HG03060 (cell line): ENCODE results near the gene DDOST.
"Not testable (repeated sequence)": the region's sequence is repeated elsewhere in the genome, so short reads cannot be mapped to it uniquely, and the experiment has no call there.

ENCODE experiments used
- ATAC-seq: cut with Tn5 transposase; IDR thresholded peaks from one replicate; pipeline ENCODE4 v1.9.1; 2021; ENCODE audit warnings: low read depth, moderate number of reproducible peaks; ENCODE audit not compliant: unreplicated experiment

The DDOST gene

GRCh38 chr1:20693623-20694022 is 32.5 kb upstream of the DDOST start:
- ATAC-seq, result no peak

- ATAC-seq, result no peak
Observed at GRCh38 chr1:20691872-20692271, 30.7 kb upstream of the DDOST start.

GRCh38 chr1:20689645-20690056 is 28.5 kb upstream of the DDOST start:
- ATAC-seq, result no peak

- no peak for ATAC-seq
Observed at GRCh38 chr1:20686883-20687725, 25.9 kb upstream of the DDOST start.

- ATAC-seq, result no peak
Observed at GRCh38 chr1:20685741-20686140, 24.6 kb upstream of the DDOST start.

- ATAC-seq, result no peak
Observed at GRCh38 chr1:20685099-20685662, 24.0 kb upstream of the DDOST start.

- ATAC-seq, result no peak
Observed at GRCh38 chr1:20684651-20685050, 23.5 kb upstream of the DDOST start.

- no peak for ATAC-seq
Observed at GRCh38 chr1:20684050-20684620, 23.0 kb upstream of the DDOST start.

- ATAC-seq, result no peak
Observed at GRCh38 chr1:20683614-20684013, 22.4 kb upstream of the DDOST start.

GRCh38 chr1:20682571-20683236 is 21.5 kb upstream of the DDOST start:
- no peak for ATAC-seq

GRCh38 chr1:20681999-20682398 is 20.8 kb upstream of the DDOST start:
- ATAC-seq, result no peak

GRCh38 chr1:20680269-20680668 is 19.1 kb upstream of the DDOST start:
- no peak for ATAC-seq

- ATAC-seq, result no peak
Observed at GRCh38 chr1:20678599-20678998, 17.4 kb upstream of the DDOST start.

GRCh38 chr1:20673626-20674025 is 12.5 kb upstream of the DDOST start:
- ATAC-seq, result not testable (repeated sequence)

- no peak for ATAC-seq
Observed at GRCh38 chr1:20672265-20672632, 11.1 kb upstream of the DDOST start.

GRCh38 chr1:20670936-20671335 is 9.8 kb upstream of the DDOST start:
- ATAC-seq, result no peak

GRCh38 chr1:20668581-20668980 is 7.4 kb upstream of the DDOST start:
- ATAC-seq, result no peak

- ATAC-seq, result no peak
Observed at GRCh38 chr1:20666804-20667203, 5.6 kb upstream of the DDOST start.

GRCh38 chr1:20666146-20666545 is 5.0 kb upstream of the DDOST start:
- no peak for ATAC-seq

- no peak for ATAC-seq
Observed at GRCh38 chr1:20665726-20666125, 4.6 kb upstream of the DDOST start.

- no peak for ATAC-seq
Observed at GRCh38 chr1:20663969-20664715, 3.0 kb upstream of the DDOST start.
